DOHH2 (cell line): Measurements from ENCODE around the gene AKAP8.
"Not testable (repeated sequence)": the region's sequence is repeated elsewhere in the genome, so short reads cannot be mapped to it uniquely, and the experiment has no call there.

Source experiments
- H3F3A ChIP-seq: fragments of 200-600 bp; sonication (generic), shearing (Covaris generic); 2 replicates; pipeline ENCODE4 v1.6.0; 2016; ENCODE audit warnings: antibody characterized with exemption, mild to moderate bottlenecking; ENCODE audit not compliant: control insufficient read depth, insufficient read depth
- H3K27ac ChIP-seq: fragments of 200-600 bp; sonication (generic); 2 replicates; pipeline ENCODE4 v1.5.1; 2014; ENCODE audit warnings: low read depth, mild to moderate bottlenecking, low read length, moderate library complexity
- H3K27me3 ChIP-seq: fragments of 200-600 bp; sonication (generic); 2 replicates; pipeline ENCODE4 v1.6.1; 2014; ENCODE audit warnings: mild to moderate bottlenecking, low read length, mixed read lengths; ENCODE audit not compliant: control insufficient read depth
- H3K36me3 ChIP-seq: fragments of 200-600 bp; sonication (generic); 2 replicates; pipeline ENCODE4 v1.6.1; 2014; ENCODE audit warnings: mild to moderate bottlenecking, low read length, moderate library complexity, mixed read lengths; ENCODE audit not compliant: control insufficient read depth
- H3K4me1 ChIP-seq: fragments of 200-600 bp; sonication (generic); 2 replicates; pipeline ENCODE4 v1.6.1; 2014; ENCODE audit warnings: mild to moderate bottlenecking, low read length, mixed read lengths; ENCODE audit not compliant: control insufficient read depth
- H3K4me2 ChIP-seq: fragments of 200-600 bp; sonication (generic); 2 replicates; pipeline ENCODE4 v1.6.0; 2014; ENCODE audit warnings: mild to moderate bottlenecking, low read length, moderate library complexity
- H3K4me3 ChIP-seq: fragments of 200-600 bp; sonication (generic); 2 replicates; pipeline ENCODE4 v1.5.1; 2014; ENCODE audit warnings: mild to moderate bottlenecking, low read length, mixed read lengths
- H3K79me2 ChIP-seq: fragments of 200-600 bp; sonication (generic); 2 replicates; pipeline ENCODE4 v1.6.1; 2014; ENCODE audit warnings: mild to moderate bottlenecking, low read length, mixed read lengths; ENCODE audit not compliant: control insufficient read depth
- H3K9me2 ChIP-seq: fragments of 200-600 bp; sonication (generic); replicated peaks from 2 replicates; pipeline ENCODE4 v1.6.1; 2014; ENCODE audit warnings: mild to moderate bottlenecking, low read length, mixed read lengths; ENCODE audit not compliant: control insufficient read depth
- H3K9me3 ChIP-seq: fragments of 200-600 bp; sonication (generic); 2 replicates; pipeline ENCODE4 v1.6.1; 2014; ENCODE audit warnings: antibody characterized with exemption, low read length, mixed read lengths; ENCODE audit not compliant: control insufficient read depth, insufficient read depth
- H4K20me1 ChIP-seq: fragments of 200-600 bp; sonication (generic); 2 replicates; pipeline ENCODE4 v1.6.0; 2014; ENCODE audit warnings: low read depth, mild to moderate bottlenecking, antibody characterized with exemption, low read length, moderate library complexity; ENCODE audit not compliant: control insufficient read depth, insufficient read depth
- CTCF ChIP-seq: fragments of 200-600 bp; sonication (generic); IDR thresholded peaks from one replicate; pipeline ENCODE4 v1.5.1; 2014; ENCODE audit warnings: antibody characterized with exemption, mild to moderate bottlenecking, low read depth, low read length; ENCODE audit not compliant: poor library complexity, severe bottlenecking
- EZH2phosphoT487 ChIP-seq: fragments of 200-600 bp; sonication (generic); IDR thresholded peaks from 2 replicates; pipeline ENCODE4 v1.6.1; 2017; ENCODE audit warnings: borderline replicate concordance, mild to moderate bottlenecking, antibody characterized with exemption, low read length, moderate library complexity, mixed read lengths

Gene AKAP8

GRCh38 chr19:15340086-15340485 lies 39.5 kb downstream of the AKAP8 start:
- H4K20me1 ChIP-seq: no peaks in the 10 kb centered on the region
- no peak overlapping the region for H3K27ac ChIP-seq
- no peaks in the 10 kb centered on the region for H3K9me3 ChIP-seq
- H3F3A ChIP-seq: 0 out of 2 replicates have a peak, but pooled peaks cover 2% of the 10 kb centered on the region
- TF ChIP-seq CTCF (no peak), EZH2phosphoT487 (no peak)
- no peaks in the 10 kb centered on the region for H3K4me1 ChIP-seq
- no peaks in the 10 kb centered on the region for H3K9me2 ChIP-seq
- no peak overlapping the region for H3K4me3 ChIP-seq
- no peaks in the 10 kb centered on the region for H3K27me3 ChIP-seq
- no peak overlapping the region for H3K4me2 ChIP-seq
- H3K36me3 ChIP-seq: no peaks in the 10 kb centered on the region
- no peaks in the 10 kb centered on the region for H3K79me2 ChIP-seq

- H3K9me2 ChIP-seq: no peaks in the 10 kb centered on the region
- peaks cover 18% of the 10 kb centered on the region for H3K4me1 ChIP-seq
- no peak overlapping the region for H3K4me3 ChIP-seq
- H4K20me1 ChIP-seq: no peaks in the 10 kb centered on the region
- no peaks in the 10 kb centered on the region for H3K27me3 ChIP-seq
- peaks cover 13% of the 10 kb centered on the region for H3K79me2 ChIP-seq
- no peak for TF ChIP-seq CTCF
- TF ChIP-seq EZH2phosphoT487: no peak
- no peak overlapping the region for H3K27ac ChIP-seq
- H3F3A ChIP-seq: peaks cover 17% of the 10 kb centered on the region
- no peak overlapping the region for H3K4me2 ChIP-seq
- H3K36me3 ChIP-seq: no peaks in the 10 kb centered on the region
- H3K9me3 ChIP-seq: no peaks in the 10 kb centered on the region
Measured at GRCh38 chr19:15337202-15337601, 42.4 kb downstream of the AKAP8 start.

- not testable (repeated sequence) for H3K4me3 ChIP-seq, H3K9me3 ChIP-seq, H3K27ac ChIP-seq, H3K4me2 ChIP-seq, H3K9me2 ChIP-seq, H3K36me3 ChIP-seq, H4K20me1 ChIP-seq, H3K27me3 ChIP-seq
- Histone ChIP-seq H3F3A (peaks cover 17% of the 10 kb centered on the region), H3K4me1 (peaks cover 18% of the 10 kb centered on the region), H3K79me2 (peaks cover 20% of the 10 kb centered on the region)
Measured at GRCh38 chr19:15335992-15336391, 43.6 kb downstream of the AKAP8 start.

GRCh38 chr19:15332311-15332996 lies 47.1 kb downstream of the AKAP8 start, which contains the start of gene BRD4:
BRD4 (minus strand) TSS chr19:15332539; CDS start chr19:15273099, 59,440 bp downstream.
- no peaks in the 10 kb centered on the region for H3K9me2 ChIP-seq
- peak within 1 kb of the TSS; percentile 81 for H3K4me2 ChIP-seq
- peaks cover 52% of the 10 kb centered on the region for H3K4me1 ChIP-seq
- peak within 1 kb of the TSS; percentile 90 for H3K4me3 ChIP-seq
- H3K27ac ChIP-seq: peak within 1 kb of the TSS; percentile 91
- TF ChIP-seq EZH2phosphoT487: no peak
- TF ChIP-seq CTCF: no peak
- peaks cover 17% of the 10 kb centered on the region for H3F3A ChIP-seq
- H3K27me3 ChIP-seq: no peaks in the 10 kb centered on the region
- H3K79me2 ChIP-seq: peaks cover 55% of the 10 kb centered on the region
- H4K20me1 ChIP-seq: peaks cover 30% of the 10 kb centered on the region
- no peaks in the 10 kb centered on the region for H3K9me3 ChIP-seq
- H3K36me3 ChIP-seq: peaks cover 18% of the 10 kb centered on the region
